C4-2B (cell line): ENCODE data around the gene THBS3.

Experiments
- ZFX ChIP-seq: fragments of 450-650 bp; IDR thresholded peaks from 2 replicates; pipeline ENCODE4 v1.6.1; 2017
- TF ChIP-seq, protein P1 (sequence below): fragments of 450-650 bp; conservative IDR thresholded peaks from 2 replicates; pipeline ENCODE4 v1.5.1; 2017; ENCODE audit warnings: mild to moderate bottlenecking

DNA sequence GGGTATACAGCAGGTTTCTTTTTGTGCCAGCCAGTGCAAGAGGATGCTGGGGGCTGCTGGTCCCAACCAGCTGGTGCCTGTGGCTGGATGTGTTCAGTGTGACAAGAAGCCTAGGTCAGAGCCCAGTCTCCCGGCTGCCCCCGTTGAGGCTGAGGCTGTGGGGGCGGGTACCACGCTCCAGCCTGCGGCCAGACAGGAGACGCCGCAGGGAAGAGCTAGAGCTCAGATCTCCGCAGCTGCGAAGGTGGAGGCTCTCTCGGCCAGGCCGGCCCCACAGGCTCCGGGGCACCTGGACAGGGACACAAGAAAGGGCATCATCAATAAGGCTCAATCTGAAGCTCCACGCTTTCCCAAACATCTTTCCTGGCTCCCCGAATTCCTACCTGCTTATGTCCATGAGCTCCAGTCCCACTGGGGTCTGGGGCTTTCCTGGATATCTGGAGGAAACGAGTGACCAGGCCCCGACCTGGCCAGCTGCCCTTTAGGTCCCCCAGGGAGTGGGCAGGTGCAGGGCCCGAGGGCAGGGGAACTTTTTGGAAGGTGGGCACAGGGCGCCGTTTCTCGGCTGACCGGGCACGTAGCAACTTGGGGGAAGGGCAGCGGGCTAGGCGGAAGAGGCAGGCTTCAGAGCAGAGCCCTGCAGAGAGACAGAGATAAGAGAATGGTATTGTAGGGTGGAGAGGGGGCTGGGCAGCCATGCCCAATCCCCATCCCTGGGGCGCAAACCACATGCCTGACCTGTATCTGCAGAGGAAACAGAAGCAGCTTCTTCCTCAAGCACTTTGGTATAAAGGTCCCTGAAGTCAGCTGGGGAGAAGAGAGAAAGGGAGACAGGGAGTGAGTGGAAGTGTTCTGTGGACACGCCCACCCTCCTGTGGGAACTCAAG is 40.2 kb upstream of the THBS3 start:
- TF ChIP-seq, protein P1, sequence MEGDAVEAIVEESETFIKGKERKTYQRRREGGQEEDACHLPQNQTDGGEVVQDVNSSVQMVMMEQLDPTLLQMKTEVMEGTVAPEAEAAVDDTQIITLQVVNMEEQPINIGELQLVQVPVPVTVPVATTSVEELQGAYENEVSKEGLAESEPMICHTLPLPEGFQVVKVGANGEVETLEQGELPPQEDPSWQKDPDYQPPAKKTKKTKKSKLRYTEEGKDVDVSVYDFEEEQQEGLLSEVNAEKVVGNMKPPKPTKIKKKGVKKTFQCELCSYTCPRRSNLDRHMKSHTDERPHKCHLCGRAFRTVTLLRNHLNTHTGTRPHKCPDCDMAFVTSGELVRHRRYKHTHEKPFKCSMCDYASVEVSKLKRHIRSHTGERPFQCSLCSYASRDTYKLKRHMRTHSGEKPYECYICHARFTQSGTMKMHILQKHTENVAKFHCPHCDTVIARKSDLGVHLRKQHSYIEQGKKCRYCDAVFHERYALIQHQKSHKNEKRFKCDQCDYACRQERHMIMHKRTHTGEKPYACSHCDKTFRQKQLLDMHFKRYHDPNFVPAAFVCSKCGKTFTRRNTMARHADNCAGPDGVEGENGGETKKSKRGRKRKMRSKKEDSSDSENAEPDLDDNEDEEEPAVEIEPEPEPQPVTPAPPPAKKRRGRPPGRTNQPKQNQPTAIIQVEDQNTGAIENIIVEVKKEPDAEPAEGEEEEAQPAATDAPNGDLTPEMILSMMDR, result no peak
- no peak for TF ChIP-seq ZFX
